Kidney (tissue), 22 donors: ENCODE results near the gene NCBP1. TPM values are rescaled to one million over a fixed set of nuclear protein-coding genes. Genes with fewer than 3 reads are reported as not detected.
A peak's percentile ranks its signal among the peaks of the same experiment; 100 is the strongest.
"Not testable (repeated sequence)": the region's sequence is repeated elsewhere in the genome, so short reads cannot be mapped to it uniquely, and the experiment has no call there.

ENCODE experiments used
- DNase-seq, 5 donors: peaks; one replicate each; pipeline ENCODE4 v3.0.0-alpha.2; 2013 to 2020
- FAIRE-seq: peaks from 2 replicates; lab custom pipeline; 2012; peaks lifted over from hg19 to GRCh38; lab: Jason Lieb, UNC
- H3K27ac ChIP-seq, 2 donors: one replicate each; pipeline ENCODE4 v1.7.0; 2013; ENCODE audit warnings: low read depth in 2 of 2, low read length in 2 of 2, inconsistent platforms in 1 of 2
- H3K27me3 ChIP-seq: one replicate; pipeline ENCODE4 v1.7.1; 2013; ENCODE audit warnings: low read length, inconsistent platforms; ENCODE audit not compliant: control insufficient read depth, insufficient read depth
- H3K36me3 ChIP-seq, 3 donors: one replicate each; pipeline versions ENCODE4 v1.7.0 to v1.7.1; 2013; ENCODE audit warnings: low read length in 3 of 3, control low read depth in 1 of 3, inconsistent platforms in 1 of 3; ENCODE audit not compliant: insufficient read depth in 3 of 3, control insufficient read depth in 2 of 3
- H3K4me1 ChIP-seq, 3 donors: one replicate each; pipeline versions ENCODE4 v1.7.0 to v1.7.1; 2013; ENCODE audit warnings: low read length in 3 of 3, inconsistent platforms in 1 of 3, low read depth in 1 of 3; ENCODE audit not compliant: control insufficient read depth in 2 of 3, insufficient read depth in 2 of 3
- H3K4me3 ChIP-seq, 3 donors: one replicate each; pipeline versions ENCODE4 v1.7.0 to v1.8.1; 2013; ENCODE audit warnings: low read length in 3 of 3, control low read depth in 1 of 3, inconsistent platforms in 1 of 3
- H3K9ac ChIP-seq, 3 donors: one replicate each; pipeline versions ENCODE4 v1.7.0 to v1.7.1; 2013; ENCODE audit warnings: low read length in 3 of 3, control low read depth in 1 of 3, inconsistent platforms in 1 of 3
- H3K9me3 ChIP-seq, 3 donors: one replicate each; pipeline versions ENCODE4 v1.7.0 to v1.7.1; 2013; ENCODE audit warnings: low read length in 3 of 3, control low read depth in 1 of 3, inconsistent platforms in 1 of 3; ENCODE audit not compliant: control insufficient read depth in 2 of 3, insufficient read depth in 1 of 3
- intact Hi-C: fragments of 100-400 bp; cut with DNase I; formaldehyde crosslinking; loops from one replicate; pipeline ENCODE4 v1.11.1; 2022
- long read RNA-seq, 10 donors: library from polyadenylated mRNA in 1 of 10; unstranded in 1 of 10; transcript quantifications; one replicate each; pipeline ENCODE4 v2.0.0 and lab custom pipeline, GENCODE V29; 2021 to 2026
- polyA plus RNA-seq: library from polyadenylated mRNA; stranded (reverse); fragments of 350-450 nt; fragmentation: Illumina TruSeq; extraction: RNeasy Lipid Tissue Mini Kit (QIAGEN cat#74804); gene quantifications from one replicate; pipeline ENCODE4 v1.2.3, GENCODE V29; 2014; ENCODE audit warnings: low read depth, low replicate concordance; ENCODE audit not compliant: insufficient read depth
- total RNA-seq: library from RNA; stranded (reverse); fragmentation: NEBNext Ultra II Directional; extraction: Animal tissue kit (Norgen Biotek cat#: 25700); gene quantifications from one replicate; pipeline ENCODE4 v1.2.1, GENCODE V29; 2021
- TF ChIP-seq, protein P1 (sequence below): IDR thresholded peaks from 3 replicates; pipeline ENCODE4 v1.5.1; 2012; ENCODE audit warnings: mild to moderate bottlenecking, moderate library complexity, borderline replicate concordance; ENCODE audit not compliant: insufficient read depth; ENCODE audit errors: extremely low read depth
- donor health status: control.
- donor health status: control.
- donor health status: control.
- donor health status: control.
- donor health status: control.
- donor health status: DM: yes; HTN: yes; CAD: no.
- donor health status: Normal renal cell carcinoma (clear cell type).

The NCBP1 gene
- total RNA-seq, result 28.5 TPM
- polyA plus RNA-seq, result 15.1 TPM
- long read RNA-seq, donor 1, full-length matches to known transcripts, result 3 of 3 reads
- long read RNA-seq, donor 1, partial matches to known transcripts, result 0 of 3 reads
- long read RNA-seq, donor 1, other reads (novel, unspliced or antisense), result 0 of 3 reads
- long read RNA-seq, donor 2, full-length matches to known transcripts, result 1 of 30 reads
- long read RNA-seq, donor 2, partial matches to known transcripts, result 17 of 30 reads
- long read RNA-seq, donor 2, other reads (novel, unspliced or antisense), result 12 of 30 reads
- long read RNA-seq, donor 3, full-length matches to known transcripts, result 8 of 60 reads
- long read RNA-seq, donor 3, partial matches to known transcripts, result 52 of 60 reads
- long read RNA-seq, donor 3, other reads (novel, unspliced or antisense), result 0 of 60 reads
- long read RNA-seq, donor 4, full-length matches to known transcripts, result 3 of 60 reads
- long read RNA-seq, donor 4, partial matches to known transcripts, result 57 of 60 reads
- long read RNA-seq, donor 4, other reads (novel, unspliced or antisense), result 0 of 60 reads
- long read RNA-seq, donor 5, result 0 reads
- long read RNA-seq, donor 6, full-length matches to known transcripts, result 9 of 38 reads
- long read RNA-seq, donor 6, partial matches to known transcripts, result 29 of 38 reads
- long read RNA-seq, donor 6, other reads (novel, unspliced or antisense), result 0 of 38 reads
- long read RNA-seq, donor 7, full-length matches to known transcripts, result 24 of 34 reads
- long read RNA-seq, donor 7, partial matches to known transcripts, result 4 of 34 reads
- long read RNA-seq, donor 7, other reads (novel, unspliced or antisense), result 6 of 34 reads
- long read RNA-seq, donor 8, full-length matches to known transcripts, result 5 of 5 reads
- long read RNA-seq, donor 8, partial matches to known transcripts, result 0 of 5 reads
- long read RNA-seq, donor 8, other reads (novel, unspliced or antisense), result 0 of 5 reads
- long read RNA-seq, donor 9, full-length matches to known transcripts, result 3 of 23 reads
- long read RNA-seq, donor 9, partial matches to known transcripts, result 15 of 23 reads
- long read RNA-seq, donor 9, other reads (novel, unspliced or antisense), result 5 of 23 reads
- long read RNA-seq, donor 10, full-length matches to known transcripts, result 1 of 57 reads
- long read RNA-seq, donor 10, partial matches to known transcripts, result 56 of 57 reads
- long read RNA-seq, donor 10, other reads (novel, unspliced or antisense), result 0 of 57 reads

GRCh38 chr9:97632985-97633858 is at the start of gene NCBP1, which contains the start of gene TSTD2:
Gene NCBP1, plus strand, starts transcription at chr9:97633821. Its CDS starts 61 bp downstream, at chr9:97633882.
Gene TSTD2, minus strand, starts transcription at chr9:97633368. Its CDS starts 5,806 bp downstream, at chr9:97627562.
- peak; percentile 98 to 99 (median 99) for DNase-seq
- TF ChIP-seq, protein P1, sequence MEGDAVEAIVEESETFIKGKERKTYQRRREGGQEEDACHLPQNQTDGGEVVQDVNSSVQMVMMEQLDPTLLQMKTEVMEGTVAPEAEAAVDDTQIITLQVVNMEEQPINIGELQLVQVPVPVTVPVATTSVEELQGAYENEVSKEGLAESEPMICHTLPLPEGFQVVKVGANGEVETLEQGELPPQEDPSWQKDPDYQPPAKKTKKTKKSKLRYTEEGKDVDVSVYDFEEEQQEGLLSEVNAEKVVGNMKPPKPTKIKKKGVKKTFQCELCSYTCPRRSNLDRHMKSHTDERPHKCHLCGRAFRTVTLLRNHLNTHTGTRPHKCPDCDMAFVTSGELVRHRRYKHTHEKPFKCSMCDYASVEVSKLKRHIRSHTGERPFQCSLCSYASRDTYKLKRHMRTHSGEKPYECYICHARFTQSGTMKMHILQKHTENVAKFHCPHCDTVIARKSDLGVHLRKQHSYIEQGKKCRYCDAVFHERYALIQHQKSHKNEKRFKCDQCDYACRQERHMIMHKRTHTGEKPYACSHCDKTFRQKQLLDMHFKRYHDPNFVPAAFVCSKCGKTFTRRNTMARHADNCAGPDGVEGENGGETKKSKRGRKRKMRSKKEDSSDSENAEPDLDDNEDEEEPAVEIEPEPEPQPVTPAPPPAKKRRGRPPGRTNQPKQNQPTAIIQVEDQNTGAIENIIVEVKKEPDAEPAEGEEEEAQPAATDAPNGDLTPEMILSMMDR, result no peak
- Histone ChIP-seq H3K27me3 (no peaks in the 10 kb centered on the region), H3K9me3 (no peaks in the 10 kb centered on the region), H3K36me3 (no peaks in the 10 kb centered on the region), H3K27ac (peak within 1 kb of the TSS; percentile 92 to 99), H3K4me3 (peak within 1 kb of the TSS; percentile 83 to 99 (median 99)), H3K9ac (peak within 1 kb of the TSS; percentile 92 to 99 (median 96)), H3K4me1 (peaks cover 0 to 13% (median 12%) of the 10 kb centered on the region in 3 donors)
- intact Hi-C loops, result no loop called here
- FAIRE-seq, result peak; percentile 25

GRCh38 chr9:97584778-97585177 is 48.8 kb upstream of the NCBP1 start:
- H3K27ac ChIP-seq, H3K9me3 ChIP-seq, H3K9ac ChIP-seq, intact Hi-C loops, H3K36me3 ChIP-seq, FAIRE-seq, H3K4me1 ChIP-seq, H3K27me3 ChIP-seq, DNase-seq, H3K4me3 ChIP-seq: not testable (repeated sequence)

GRCh38 chr9:97586909-97587308 is 46.7 kb upstream of the NCBP1 start:
- H3K27me3 ChIP-seq, FAIRE-seq, H3K4me1 ChIP-seq, H3K36me3 ChIP-seq, H3K9ac ChIP-seq, intact Hi-C loops, DNase-seq, H3K9me3 ChIP-seq, H3K4me3 ChIP-seq, H3K27ac ChIP-seq: not testable (repeated sequence)
